Measurements from ENCODE around the gene CTNNA1. TPM values are rescaled to one million over a fixed set of nuclear protein-coding genes. Genes with fewer than 3 reads are reported as not detected.

CTNNA1 gene
- total RNA-seq, 1 donor from 2014 or later = 495 TPM

Other genes starting within 250 kb of the CTNNA1 start
- 173 and 183 TPM in 2 replicates for gene ETF1, start 210.2 kb upstream of the CTNNA1 start, total RNA-seq
- 820 and 1,205 TPM in 2 replicates for gene HSPA9, start 178.0 kb upstream of the CTNNA1 start, total RNA-seq
- gene LRRTM2, start 121.9 kb downstream of the CTNNA1 start, total RNA-seq = not detected in 2 replicates